Measurements from ENCODE around the gene GAGE12J.
"Not testable (repeated sequence)": the region's sequence is repeated elsewhere in the genome, so short reads cannot be mapped to it uniquely, and the experiment has no call there.

GAGE12J gene

DNA sequence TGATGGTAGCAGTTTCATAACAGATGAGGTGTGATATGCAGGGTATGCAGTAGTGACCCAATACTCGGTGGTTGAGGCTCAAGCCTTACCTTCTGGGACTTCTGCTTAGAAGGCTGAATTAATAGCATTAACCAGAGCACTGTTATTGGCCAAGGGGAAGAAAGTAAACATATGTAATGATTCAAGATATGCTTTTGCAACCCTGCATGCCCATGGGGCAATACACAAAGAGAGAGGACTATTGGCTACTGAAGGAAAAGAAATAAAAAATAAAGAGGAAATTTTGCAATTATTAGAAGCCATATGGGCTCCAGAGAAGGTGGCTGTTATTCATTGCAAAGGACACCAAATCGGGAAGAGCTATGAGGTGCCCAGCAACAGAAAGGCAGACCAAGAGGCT, 9.7 kb upstream of the GAGE12J start:
- DNase-seq = peak; percentile 30

DNA sequence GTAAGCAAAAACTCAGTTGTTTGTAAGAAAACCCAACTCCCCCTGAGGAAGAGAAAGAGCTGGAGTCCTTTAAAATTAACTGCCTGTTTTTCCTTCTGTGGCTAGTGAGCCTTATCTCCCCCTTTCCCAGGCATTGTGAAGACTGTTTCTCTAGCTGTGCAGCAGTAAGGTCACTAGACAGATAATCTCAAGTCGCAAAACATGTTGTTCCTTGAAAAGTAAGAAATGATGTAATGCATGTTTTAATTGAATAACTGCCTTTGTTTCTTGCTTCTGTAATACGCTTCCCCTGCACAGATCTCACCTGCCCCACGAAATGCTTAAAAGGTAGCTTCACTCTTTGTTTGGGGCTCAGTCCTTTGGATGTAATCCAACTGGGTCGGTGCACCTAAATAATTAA, 5.8 kb upstream of the GAGE12J start:
- peak; percentile 21 for DNase-seq

- not testable (repeated sequence) for DNase-seq
These were observed 429 bp downstream of the GAGE12J start for GRCh38 chrX:49322266-49322665.

GRCh38 chrX:49323735-49324134, 1.9 kb downstream of the GAGE12J start:
- not testable (repeated sequence) for DNase-seq

DNA sequence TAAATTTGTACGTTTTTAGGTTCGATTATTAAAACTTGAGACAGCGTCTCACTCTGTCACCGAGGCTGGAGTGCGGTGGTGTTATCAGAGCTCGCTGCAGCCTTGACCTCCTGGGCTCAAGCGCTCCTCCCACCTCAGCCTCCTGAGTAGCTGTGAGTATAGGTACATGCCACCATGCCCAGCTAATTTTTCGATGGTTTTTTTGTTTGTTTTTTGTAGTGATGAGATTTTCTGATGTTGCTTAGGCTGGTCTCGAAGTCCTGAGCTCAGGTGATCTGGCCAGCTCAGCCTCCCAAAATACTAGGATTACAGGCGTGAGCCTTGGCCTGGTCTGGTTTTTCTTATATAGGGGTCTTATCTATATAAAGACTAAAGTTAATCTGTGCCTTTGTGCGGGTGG, 8.6 kb downstream of the GAGE12J start:
- DNase-seq = not testable (repeated sequence)

DNA sequence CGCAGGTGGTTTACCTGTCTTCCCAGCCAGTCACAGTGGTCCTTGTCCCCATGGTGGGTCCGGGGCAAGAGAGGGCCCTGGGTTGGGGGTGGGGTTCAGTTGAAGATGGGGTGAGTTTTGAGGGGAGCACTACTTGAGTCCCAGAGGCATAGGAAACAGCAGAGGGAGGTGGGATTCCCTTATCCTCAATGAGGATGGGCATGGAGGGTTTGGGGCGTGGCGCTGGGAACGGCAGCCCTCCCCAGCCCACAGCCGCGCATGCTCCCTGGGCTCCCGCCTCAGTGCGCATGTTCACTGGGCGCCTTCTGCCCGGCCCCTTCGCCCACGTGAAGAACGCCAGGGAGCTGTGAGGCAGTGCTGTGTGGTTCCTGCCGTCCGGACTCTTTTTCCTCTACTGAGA, 9.4 kb downstream of the GAGE12J start, which contains the start of gene GAGE13:
Gene GAGE13, plus strand, starts transcription at position 301 of the 400 bp plus-strand sequence. CDS start 1,156 bp downstream, outside the sequence.
- not testable (repeated sequence) for DNase-seq

- not testable (repeated sequence) for DNase-seq
These were observed 10.0 kb downstream of the GAGE12J start for GRCh38 chrX:49331841-49332240.

- DNase-seq = not testable (repeated sequence)
These were observed 19.6 kb downstream of the GAGE12J start for GRCh38 chrX:49341449-49341848.

GRCh38 chrX:49344496-49345175, 22.8 kb downstream of the GAGE12J start:
- DNase-seq = not testable (repeated sequence)

- DNase-seq = not testable (repeated sequence)
These were observed 23.6 kb downstream of the GAGE12J start for GRCh38 chrX:49345402-49345801.

- DNase-seq = not testable (repeated sequence)
These were observed 24.3 kb downstream of the GAGE12J start for GRCh38 chrX:49346150-49346549.

All from hematopoietic multipotent progenitor cell treated with erythropoietin and hydrocortisone succinate and interleukin-3 and kit ligand, for 4 days (in vitro differentiated cells).